SK-N-SH treated with all-trans-retinoic acid at 6 μM for 48 hours (cell line): ENCODE measurements around the gene CCDC124.

Experiments
- ARNTL ChIP-seq: fragments of 450-650 bp; formaldehyde crosslinking; IDR thresholded peaks from 2 replicates; pipeline ENCODE4 v1.5.0; 2020; ENCODE audit warnings: low read depth, mild to moderate bottlenecking, moderate library complexity, borderline replicate concordance
- GLIS3 ChIP-seq: fragments of 250-450 bp; sonication (Bioruptor Pico); IDR thresholded peaks from 2 replicates; pipeline ENCODE4 v1.5.0; 2020; ENCODE audit warnings: mild to moderate bottlenecking, moderate library complexity
- OSR1 ChIP-seq: fragments of 250-450 bp; sonication (Bioruptor Pico); IDR thresholded peaks from 2 replicates; pipeline ENCODE4 v1.8.0; 2022; ENCODE audit warnings: moderate library complexity, mild to moderate bottlenecking, inconsistent platforms
- RARB ChIP-seq: fragments of 250-450 bp; sonication (Bioruptor Pico); IDR thresholded peaks from 2 replicates; pipeline ENCODE4 v1.8.0; 2021; ENCODE audit warnings: mild to moderate bottlenecking, moderate library complexity
- SNAI2 ChIP-seq: fragments of 250-450 bp; sonication (Bioruptor Pico); IDR thresholded peaks from 2 replicates; pipeline ENCODE4 v1.5.0; 2020; ENCODE audit warnings: mild to moderate bottlenecking, moderate library complexity
- TOX ChIP-seq: fragments of 250-450 bp; sonication (Bioruptor Pico); IDR thresholded peaks from 2 replicates; pipeline ENCODE4 v1.8.0; 2021; ENCODE audit warnings: mild to moderate bottlenecking, moderate library complexity, borderline replicate concordance
- ZC3H10 ChIP-seq: fragments of 250-450 bp; sonication (Bioruptor Pico); IDR thresholded peaks from 2 replicates; pipeline ENCODE4 v1.5.1; 2021; ENCODE audit warnings: mild to moderate bottlenecking, moderate library complexity
- ZFP3 ChIP-seq: fragments of 250-450 bp; sonication (Bioruptor Pico); IDR thresholded peaks from 2 replicates; pipeline ENCODE4 v1.5.0; 2020; ENCODE audit warnings: mild to moderate bottlenecking, moderate library complexity
- ZFP30 ChIP-seq: fragments of 450-650 bp; formaldehyde crosslinking; IDR thresholded peaks from 2 replicates; pipeline ENCODE4 v1.5.0; 2022; ENCODE audit warnings: mild to moderate bottlenecking, moderate library complexity
- ZNF8 ChIP-seq: fragments of 450-650 bp; formaldehyde crosslinking; IDR thresholded peaks from 2 replicates; pipeline ENCODE4 v1.5.0; 2020; ENCODE audit warnings: mild to moderate bottlenecking, moderate library complexity
- TF ChIP-seq, protein P1 (sequence below): fragments of 250-450 bp; sonication (Bioruptor Pico); IDR thresholded peaks from 2 replicates; pipeline ENCODE4 v1.5.1; 2020; ENCODE audit warnings: low read depth, mild to moderate bottlenecking, moderate library complexity
- TF ChIP-seq, protein P2 (sequence below): fragments of 250-450 bp; sonication (Bioruptor Pico); IDR thresholded peaks from 2 replicates; pipeline ENCODE4 v1.8.0; 2021; ENCODE audit warnings: low read depth, mild to moderate bottlenecking, moderate library complexity, borderline replicate concordance
- TF ChIP-seq, protein P3 (sequence below): fragments of 250-450 bp; sonication (Bioruptor Pico); IDR thresholded peaks from 2 replicates; pipeline ENCODE4 v1.5.0; 2020; ENCODE audit warnings: mild to moderate bottlenecking, moderate library complexity
- TF ChIP-seq, protein P4 (sequence below): fragments of 250-450 bp; sonication (Bioruptor Pico); IDR thresholded peaks from 2 replicates; pipeline ENCODE4 v1.8.0; 2020; ENCODE audit warnings: mild to moderate bottlenecking, moderate library complexity, borderline replicate concordance

DNA sequence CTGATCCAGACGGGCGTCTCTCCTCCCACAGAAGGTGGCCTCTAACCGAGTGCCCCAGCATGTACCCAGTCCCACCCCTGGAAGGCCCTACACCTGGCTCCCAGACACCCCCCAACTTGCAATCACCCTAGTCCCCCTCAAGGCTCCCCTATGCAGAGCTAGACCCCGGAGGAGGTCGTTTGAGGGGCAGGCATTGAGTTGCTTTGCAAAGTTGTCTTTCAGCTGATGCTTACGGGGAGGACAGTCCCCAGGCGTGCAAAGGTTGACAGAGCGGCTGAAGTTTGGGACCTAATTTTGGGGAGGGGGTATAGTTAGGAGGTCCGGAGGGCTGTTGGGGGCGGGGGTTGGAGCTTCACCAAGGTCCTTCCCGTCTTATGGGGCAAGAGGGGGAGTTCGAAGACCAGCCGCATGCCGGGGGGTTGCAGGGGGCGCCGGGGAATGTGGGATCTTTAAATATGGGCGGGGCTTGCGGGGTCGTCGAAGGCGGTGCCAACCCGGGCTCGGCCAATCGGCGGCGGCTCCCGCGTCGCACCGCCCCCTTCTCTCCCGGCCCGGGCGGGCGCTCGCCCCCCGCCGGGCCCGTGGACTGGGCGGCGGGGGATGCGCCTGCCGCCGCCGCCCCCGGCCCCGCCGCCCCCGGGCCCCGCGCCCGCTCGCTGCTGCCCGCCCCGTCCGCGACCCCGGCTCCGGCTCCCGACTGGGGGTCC is 33.9 kb downstream of the CCDC124 start, which contains the start of gene KCNN1:
- TF ChIP-seq, protein P1, sequence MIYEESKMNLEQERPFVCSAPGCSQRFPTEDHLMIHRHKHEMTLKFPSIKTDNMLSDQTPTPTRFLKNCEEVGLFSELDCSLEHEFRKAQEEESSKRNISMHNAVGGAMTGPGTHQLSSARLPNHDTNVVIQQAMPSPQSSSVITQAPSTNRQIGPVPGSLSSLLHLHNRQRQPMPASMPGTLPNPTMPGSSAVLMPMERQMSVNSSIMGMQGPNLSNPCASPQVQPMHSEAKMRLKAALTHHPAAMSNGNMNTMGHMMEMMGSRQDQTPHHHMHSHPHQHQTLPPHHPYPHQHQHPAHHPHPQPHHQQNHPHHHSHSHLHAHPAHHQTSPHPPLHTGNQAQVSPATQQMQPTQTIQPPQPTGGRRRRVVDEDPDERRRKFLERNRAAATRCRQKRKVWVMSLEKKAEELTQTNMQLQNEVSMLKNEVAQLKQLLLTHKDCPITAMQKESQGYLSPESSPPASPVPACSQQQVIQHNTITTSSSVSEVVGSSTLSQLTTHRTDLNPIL (CRISPR knock-in tag): no peak
- TF ChIP-seq RARB (CRISPR knock-in tag) (no peak), SNAI2 (no peak), ZFP30 (CRISPR knock-in tag) (no peak), OSR1 (CRISPR knock-in tag) (no peak), TOX (no peak), GLIS3 (CRISPR knock-in tag) (no peak), ZC3H10 (CRISPR knock-in tag) (no peak), ARNTL (CRISPR knock-in tag) (no peak), ZFP3 (no peak), ZNF8 (CRISPR knock-in tag) (no peak)
- TF ChIP-seq, protein P2, sequence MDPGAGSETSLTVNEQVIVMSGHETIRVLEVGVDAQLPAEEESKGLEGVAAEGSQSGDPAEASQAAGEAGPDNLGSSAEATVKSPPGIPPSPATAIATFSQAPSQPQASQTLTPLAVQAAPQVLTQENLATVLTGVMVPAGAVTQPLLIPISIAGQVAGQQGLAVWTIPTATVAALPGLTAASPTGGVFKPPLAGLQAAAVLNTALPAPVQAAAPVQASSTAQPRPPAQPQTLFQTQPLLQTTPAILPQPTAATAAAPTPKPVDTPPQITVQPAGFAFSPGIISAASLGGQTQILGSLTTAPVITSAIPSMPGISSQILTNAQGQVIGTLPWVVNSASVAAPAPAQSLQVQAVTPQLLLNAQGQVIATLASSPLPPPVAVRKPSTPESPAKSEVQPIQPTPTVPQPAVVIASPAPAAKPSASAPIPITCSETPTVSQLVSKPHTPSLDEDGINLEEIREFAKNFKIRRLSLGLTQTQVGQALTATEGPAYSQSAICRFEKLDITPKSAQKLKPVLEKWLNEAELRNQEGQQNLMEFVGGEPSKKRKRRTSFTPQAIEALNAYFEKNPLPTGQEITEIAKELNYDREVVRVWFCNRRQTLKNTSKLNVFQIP (CRISPR knock-in tag): no peak
- TF ChIP-seq, protein P3, sequence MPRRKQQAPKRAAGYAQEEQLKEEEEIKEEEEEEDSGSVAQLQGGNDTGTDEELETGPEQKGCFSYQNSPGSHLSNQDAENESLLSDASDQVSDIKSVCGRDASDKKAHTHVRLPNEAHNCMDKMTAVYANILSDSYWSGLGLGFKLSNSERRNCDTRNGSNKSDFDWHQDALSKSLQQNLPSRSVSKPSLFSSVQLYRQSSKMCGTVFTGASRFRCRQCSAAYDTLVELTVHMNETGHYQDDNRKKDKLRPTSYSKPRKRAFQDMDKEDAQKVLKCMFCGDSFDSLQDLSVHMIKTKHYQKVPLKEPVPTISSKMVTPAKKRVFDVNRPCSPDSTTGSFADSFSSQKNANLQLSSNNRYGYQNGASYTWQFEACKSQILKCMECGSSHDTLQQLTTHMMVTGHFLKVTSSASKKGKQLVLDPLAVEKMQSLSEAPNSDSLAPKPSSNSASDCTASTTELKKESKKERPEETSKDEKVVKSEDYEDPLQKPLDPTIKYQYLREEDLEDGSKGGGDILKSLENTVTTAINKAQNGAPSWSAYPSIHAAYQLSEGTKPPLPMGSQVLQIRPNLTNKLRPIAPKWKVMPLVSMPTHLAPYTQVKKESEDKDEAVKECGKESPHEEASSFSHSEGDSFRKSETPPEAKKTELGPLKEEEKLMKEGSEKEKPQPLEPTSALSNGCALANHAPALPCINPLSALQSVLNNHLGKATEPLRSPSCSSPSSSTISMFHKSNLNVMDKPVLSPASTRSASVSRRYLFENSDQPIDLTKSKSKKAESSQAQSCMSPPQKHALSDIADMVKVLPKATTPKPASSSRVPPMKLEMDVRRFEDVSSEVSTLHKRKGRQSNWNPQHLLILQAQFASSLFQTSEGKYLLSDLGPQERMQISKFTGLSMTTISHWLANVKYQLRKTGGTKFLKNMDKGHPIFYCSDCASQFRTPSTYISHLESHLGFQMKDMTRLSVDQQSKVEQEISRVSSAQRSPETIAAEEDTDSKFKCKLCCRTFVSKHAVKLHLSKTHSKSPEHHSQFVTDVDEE (CRISPR knock-in tag): no peak
- TF ChIP-seq, protein P4, sequence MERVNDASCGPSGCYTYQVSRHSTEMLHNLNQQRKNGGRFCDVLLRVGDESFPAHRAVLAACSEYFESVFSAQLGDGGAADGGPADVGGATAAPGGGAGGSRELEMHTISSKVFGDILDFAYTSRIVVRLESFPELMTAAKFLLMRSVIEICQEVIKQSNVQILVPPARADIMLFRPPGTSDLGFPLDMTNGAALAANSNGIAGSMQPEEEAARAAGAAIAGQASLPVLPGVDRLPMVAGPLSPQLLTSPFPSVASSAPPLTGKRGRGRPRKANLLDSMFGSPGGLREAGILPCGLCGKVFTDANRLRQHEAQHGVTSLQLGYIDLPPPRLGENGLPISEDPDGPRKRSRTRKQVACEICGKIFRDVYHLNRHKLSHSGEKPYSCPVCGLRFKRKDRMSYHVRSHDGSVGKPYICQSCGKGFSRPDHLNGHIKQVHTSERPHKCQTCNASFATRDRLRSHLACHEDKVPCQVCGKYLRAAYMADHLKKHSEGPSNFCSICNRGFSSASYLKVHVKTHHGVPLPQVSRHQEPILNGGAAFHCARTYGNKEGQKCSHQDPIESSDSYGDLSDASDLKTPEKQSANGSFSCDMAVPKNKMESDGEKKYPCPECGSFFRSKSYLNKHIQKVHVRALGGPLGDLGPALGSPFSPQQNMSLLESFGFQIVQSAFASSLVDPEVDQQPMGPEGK (CRISPR knock-in tag): no peak
